PC-3 (cell line): ENCODE measurements around the gene TEAD1.

Experiments
- CTCF ChIP-seq: fragments of 300-600 bp; sonication (generic); conservative IDR thresholded peaks from 2 replicates; pipeline ENCODE4 v1.5.1; 2017; ENCODE audit warnings: antibody characterized with exemption, low read depth, mild to moderate bottlenecking, low read length
- EZH2 ChIP-seq: fragments of 300-600 bp; sonication (generic); IDR thresholded peaks from one replicate; pipeline ENCODE4 v1.6.1; 2017; ENCODE audit warnings: antibody characterized with exemption, mild to moderate bottlenecking, low read length; ENCODE audit not compliant: unreplicated experiment

GRCh38 chr11:12756867-12757266, 82.6 kb downstream of the TEAD1 start:
- TF ChIP-seq EZH2: no peak
- no peak for TF ChIP-seq CTCF
